ENCODE results near the gene IRX3.

IRX3 gene

GRCh38 chr16:54288030-54288834 lies 1.6 kb upstream of the IRX3 start:
- H3K4me3 ChIP-seq (ENCODE audit: low read depth, low read length): no peak overlapping the region
- DNase-seq (ENCODE audit: low read depth): no peak
- TF ChIP-seq, protein P1, sequence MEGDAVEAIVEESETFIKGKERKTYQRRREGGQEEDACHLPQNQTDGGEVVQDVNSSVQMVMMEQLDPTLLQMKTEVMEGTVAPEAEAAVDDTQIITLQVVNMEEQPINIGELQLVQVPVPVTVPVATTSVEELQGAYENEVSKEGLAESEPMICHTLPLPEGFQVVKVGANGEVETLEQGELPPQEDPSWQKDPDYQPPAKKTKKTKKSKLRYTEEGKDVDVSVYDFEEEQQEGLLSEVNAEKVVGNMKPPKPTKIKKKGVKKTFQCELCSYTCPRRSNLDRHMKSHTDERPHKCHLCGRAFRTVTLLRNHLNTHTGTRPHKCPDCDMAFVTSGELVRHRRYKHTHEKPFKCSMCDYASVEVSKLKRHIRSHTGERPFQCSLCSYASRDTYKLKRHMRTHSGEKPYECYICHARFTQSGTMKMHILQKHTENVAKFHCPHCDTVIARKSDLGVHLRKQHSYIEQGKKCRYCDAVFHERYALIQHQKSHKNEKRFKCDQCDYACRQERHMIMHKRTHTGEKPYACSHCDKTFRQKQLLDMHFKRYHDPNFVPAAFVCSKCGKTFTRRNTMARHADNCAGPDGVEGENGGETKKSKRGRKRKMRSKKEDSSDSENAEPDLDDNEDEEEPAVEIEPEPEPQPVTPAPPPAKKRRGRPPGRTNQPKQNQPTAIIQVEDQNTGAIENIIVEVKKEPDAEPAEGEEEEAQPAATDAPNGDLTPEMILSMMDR (IDR thresholded peaks at IDR 0.05; ENCODE audit: control insufficient read depth, extremely low read depth, insufficient read depth): no peak

DNA sequence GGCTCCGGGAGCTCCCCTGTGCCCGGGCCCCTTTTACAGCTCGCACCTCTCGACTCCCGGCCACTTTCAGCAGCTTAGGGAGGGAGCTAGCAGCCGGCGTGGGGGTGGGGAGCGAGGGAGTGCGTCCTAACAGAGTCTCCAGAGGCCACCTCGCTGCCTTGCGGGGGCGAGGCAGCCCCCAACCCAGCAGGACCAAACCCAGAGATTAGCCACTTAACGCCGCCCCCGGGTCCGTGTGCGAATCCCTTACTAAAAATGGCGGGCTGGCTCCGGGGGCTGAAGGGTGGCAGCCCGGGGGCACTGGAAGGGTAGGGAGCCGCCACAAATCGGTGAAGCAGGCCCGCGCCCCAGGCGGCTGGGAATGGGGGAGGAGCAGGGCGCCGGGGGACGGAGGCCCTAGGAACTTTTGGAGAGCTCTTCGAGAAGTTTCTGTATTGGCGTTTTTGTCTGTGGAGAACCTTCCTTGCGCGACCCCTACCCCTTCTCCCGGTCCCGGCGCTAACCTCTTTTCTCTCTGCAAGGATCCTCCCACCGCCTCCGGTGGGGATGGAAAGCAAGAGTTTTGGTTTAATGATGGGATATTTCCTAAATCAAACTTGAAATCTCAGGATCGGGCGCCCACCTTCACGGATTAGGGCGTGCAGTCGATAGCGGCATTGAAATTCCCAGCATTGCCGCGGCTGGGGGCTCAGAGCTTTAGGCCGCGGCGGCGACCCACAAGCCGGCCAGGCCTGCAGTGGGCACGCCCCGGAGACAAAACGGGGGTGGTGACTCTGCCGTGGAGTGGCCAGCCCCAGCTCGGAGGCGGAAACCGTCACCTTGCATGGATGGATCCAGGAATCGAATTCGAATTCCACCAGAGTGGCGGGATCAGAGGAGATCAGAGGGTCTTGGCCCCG lies 793 bp upstream of the IRX3 start:
- TF ChIP-seq, protein P1 (IDR thresholded peaks at IDR 0.05; ENCODE audit: control insufficient read depth, extremely low read depth, insufficient read depth): no peak
- peak overlapping the region; percentile 83 for H3K4me3 ChIP-seq (ENCODE audit: low read depth, low read length)
- no peak for DNase-seq (ENCODE audit: low read depth)

DNA sequence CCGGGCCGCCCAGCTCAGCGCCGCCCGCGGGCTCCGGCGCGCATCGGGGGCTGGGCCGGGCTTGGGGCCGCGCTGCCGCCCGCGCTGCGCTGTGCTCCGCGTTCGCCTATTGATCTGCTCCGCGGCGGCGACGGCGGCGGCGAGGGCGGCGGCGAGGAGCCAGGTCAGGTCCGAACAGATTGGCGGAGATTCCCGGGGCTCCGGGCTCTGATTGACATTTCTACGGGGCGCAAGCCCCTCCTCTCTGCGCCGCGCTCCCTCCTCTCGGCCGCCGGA lies 559 bp downstream of the IRX3 start:
- DNase-seq (ENCODE audit: low read depth): peak; percentile 58
- peak overlapping the region; percentile 83 for H3K4me3 ChIP-seq (ENCODE audit: low read depth, low read length)
- TF ChIP-seq, protein P1 (IDR thresholded peaks at IDR 0.05; ENCODE audit: control insufficient read depth, extremely low read depth, insufficient read depth): no peak

DNA sequence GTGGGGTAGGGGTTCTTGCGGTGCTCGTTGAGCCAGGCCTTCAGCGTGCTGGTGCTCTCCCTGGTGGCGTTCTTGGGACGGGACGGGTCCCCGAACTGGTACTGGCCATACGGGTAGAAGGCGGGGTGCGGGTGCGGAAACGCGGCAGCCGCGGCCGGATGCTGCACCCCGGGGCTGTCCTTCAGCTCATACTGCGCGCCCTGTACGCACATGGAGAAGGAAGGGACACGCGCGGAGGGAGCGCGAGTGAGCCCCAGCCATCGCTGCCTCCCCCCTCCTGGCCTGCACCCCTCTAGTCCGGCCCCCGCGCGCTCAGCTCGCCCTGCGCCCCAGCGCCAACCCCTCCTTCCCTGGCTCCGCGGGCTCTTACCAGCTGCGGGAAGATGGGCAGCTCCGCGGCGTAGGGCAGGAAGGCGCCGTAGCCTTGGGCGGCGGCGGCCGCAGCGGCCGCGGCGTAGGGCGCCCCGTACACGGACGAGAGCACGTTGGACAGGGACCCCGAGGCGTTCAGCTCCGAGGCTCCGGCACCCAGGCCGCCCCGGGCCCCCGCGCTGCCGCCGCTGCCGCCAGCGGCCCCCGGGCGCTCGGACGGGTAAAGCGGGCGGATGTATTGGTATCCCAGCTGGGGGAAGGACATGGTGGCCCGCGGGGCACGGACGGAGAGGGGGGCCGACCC lies 1.0 kb downstream of the IRX3 start:
- no peak for DNase-seq (ENCODE audit: low read depth)
- TF ChIP-seq, protein P1 (IDR thresholded peaks at IDR 0.05; ENCODE audit: control insufficient read depth, extremely low read depth, insufficient read depth): peak; percentile 40
- peak overlapping the region; percentile 83 for H3K4me3 ChIP-seq (ENCODE audit: low read depth, low read length)

GRCh38 chr16:54284931-54285413 lies 1.6 kb downstream of the IRX3 start:
- no peak for DNase-seq (ENCODE audit: low read depth)
- TF ChIP-seq, protein P1 (IDR thresholded peaks at IDR 0.05; ENCODE audit: control insufficient read depth, extremely low read depth, insufficient read depth): no peak
- peak overlapping the region; percentile 83 for H3K4me3 ChIP-seq (ENCODE audit: low read depth, low read length)

DNA sequence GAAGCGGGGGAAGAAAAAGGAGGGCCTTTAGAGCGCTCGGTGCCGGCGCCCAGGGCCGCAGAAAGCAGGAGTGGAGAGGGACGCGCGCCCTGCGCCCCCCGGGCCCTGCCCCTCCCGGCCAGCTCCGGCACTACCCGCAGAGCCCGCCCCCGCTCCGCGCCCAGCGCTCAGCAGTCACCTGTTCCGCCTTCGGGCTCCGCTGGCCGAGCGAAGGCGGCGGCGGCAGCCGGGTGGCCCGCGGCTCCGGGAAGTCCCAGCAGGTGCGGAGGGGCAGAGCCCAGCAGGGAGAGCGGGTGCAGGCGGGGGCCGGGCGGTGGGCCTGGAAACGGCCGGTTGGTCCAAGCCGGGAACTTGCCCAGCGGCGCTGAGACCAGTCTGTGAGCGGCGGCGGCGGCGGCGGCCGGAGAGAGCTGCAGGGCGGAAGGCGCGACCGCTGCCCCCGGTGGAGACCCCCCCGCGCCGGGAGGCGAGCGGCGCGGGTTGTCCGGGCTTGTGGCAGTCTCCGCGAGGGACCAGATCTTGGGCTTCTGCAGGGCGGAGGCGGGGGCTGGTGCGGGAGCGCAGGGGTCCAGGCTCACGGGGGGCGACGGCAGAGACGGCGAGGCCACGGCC lies 2.2 kb downstream of the IRX3 start:
- H3K4me3 ChIP-seq (ENCODE audit: low read depth, low read length): no peak overlapping the region
- no peak for DNase-seq (ENCODE audit: low read depth)
- TF ChIP-seq, protein P1 (IDR thresholded peaks at IDR 0.05; ENCODE audit: control insufficient read depth, extremely low read depth, insufficient read depth): no peak

Measured in LNCaP clone FGC (cell line).